ENCODE measurements around the gene HS3ST2. TPM values are rescaled to one million over a fixed set of nuclear protein-coding genes. Genes with fewer than 3 reads are reported as not detected.

Gene HS3ST2
- total RNA-seq, 2 donors from 2014 or later = 0.77 to 2.8 TPM

- no peak for DNase-seq (ENCODE audit: low spot score)
- H3K4me1 ChIP-seq (replicated peaks) = no peaks in the 10 kb centered on the region
- peaks cover 3% of the 10 kb centered on the region for H3K27me3 ChIP-seq (replicated peaks; ENCODE audit: insufficient read depth)
- WGBS = 77% methylated on average over 3 of the region's 3 CpGs
- intact Hi-C loops (cut with DNase I) = no loop called here
- no peak overlapping the region for H3K4me3 ChIP-seq
- H3K27ac ChIP-seq = no peak overlapping the region
- no peaks in the 10 kb centered on the region for H3K36me3 ChIP-seq
- no peaks in the 10 kb centered on the region for H3K9me3 ChIP-seq
- TF ChIP-seq POLR2AphosphoS5 (IDR thresholded peaks at IDR 0.05) (no peak), CTCF (IDR thresholded peaks at IDR 0.05) (no peak), POLR2A (IDR thresholded peaks at IDR 0.05) (no peak)
Observed at GRCh38 chr16:22923491-22923890, 109.5 kb downstream of the HS3ST2 start.

GRCh38 chr16:22924492-22924891, 110.5 kb downstream of the HS3ST2 start:
- Histone ChIP-seq H3K4me1 (replicated peaks) (no peaks in the 10 kb centered on the region), H3K27ac (no peak overlapping the region), H3K9me3 (no peaks in the 10 kb centered on the region), H3K27me3 (replicated peaks; ENCODE audit: insufficient read depth) (peaks cover 3% of the 10 kb centered on the region), H3K4me3 (no peak overlapping the region), H3K36me3 (no peaks in the 10 kb centered on the region)
- intact Hi-C loops (cut with DNase I) = no loop called here
- no peak for TF ChIP-seq CTCF (IDR thresholded peaks at IDR 0.05)
- TF ChIP-seq POLR2AphosphoS5 (IDR thresholded peaks at IDR 0.05) = no peak
- no peak for TF ChIP-seq POLR2A (IDR thresholded peaks at IDR 0.05)
- DNase-seq (ENCODE audit: low spot score) = no peak
- WGBS = 39% methylated on average over 5 of the region's 5 CpGs

- Histone ChIP-seq H3K27me3 (replicated peaks; ENCODE audit: insufficient read depth) (peaks cover 3% of the 10 kb centered on the region), H3K9me3 (no peaks in the 10 kb centered on the region), H3K27ac (no peak overlapping the region), H3K36me3 (no peaks in the 10 kb centered on the region), H3K4me1 (replicated peaks) (no peaks in the 10 kb centered on the region), H3K4me3 (no peak overlapping the region)
- WGBS = 63% methylated on average over 10 of the region's 10 CpGs
- no peak for TF ChIP-seq POLR2AphosphoS5 (IDR thresholded peaks at IDR 0.05)
- no peak for TF ChIP-seq POLR2A (IDR thresholded peaks at IDR 0.05)
- TF ChIP-seq CTCF (IDR thresholded peaks at IDR 0.05) = no peak
- no peak for DNase-seq (ENCODE audit: low spot score)
- intact Hi-C loops (cut with DNase I) = no loop called here
Observed at GRCh38 chr16:22926105-22926751, 112.3 kb downstream of the HS3ST2 start.

- no peaks in the 10 kb centered on the region for H3K4me1 ChIP-seq (replicated peaks)
- H3K36me3 ChIP-seq = no peaks in the 10 kb centered on the region
- WGBS = 12% methylated on average over 3 of the region's 3 CpGs
- DNase-seq (ENCODE audit: low spot score) = no peak
- no peak for TF ChIP-seq POLR2A (IDR thresholded peaks at IDR 0.05)
- TF ChIP-seq POLR2AphosphoS5 (IDR thresholded peaks at IDR 0.05) = no peak
- TF ChIP-seq CTCF (IDR thresholded peaks at IDR 0.05) = no peak
- no peak overlapping the region for H3K4me3 ChIP-seq
- no peak overlapping the region for H3K27ac ChIP-seq
- intact Hi-C loops (cut with DNase I) = no loop called here
- no peaks in the 10 kb centered on the region for H3K9me3 ChIP-seq
- H3K27me3 ChIP-seq (replicated peaks; ENCODE audit: insufficient read depth) = peaks cover 3% of the 10 kb centered on the region
Observed at GRCh38 chr16:22927306-22927705, 113.3 kb downstream of the HS3ST2 start.

- Histone ChIP-seq H3K9me3 (no peaks in the 10 kb centered on the region), H3K4me1 (replicated peaks) (no peaks in the 10 kb centered on the region), H3K27me3 (replicated peaks; ENCODE audit: insufficient read depth) (peaks cover 3% of the 10 kb centered on the region), H3K27ac (no peak overlapping the region), H3K4me3 (no peak overlapping the region), H3K36me3 (no peaks in the 10 kb centered on the region)
- 21% methylated on average over 5 of the region's 5 CpGs for WGBS
- DNase-seq (ENCODE audit: low spot score) = no peak
- intact Hi-C loops (cut with DNase I) = no loop called here
- TF ChIP-seq POLR2A (IDR thresholded peaks at IDR 0.05) = no peak
- no peak for TF ChIP-seq POLR2AphosphoS5 (IDR thresholded peaks at IDR 0.05)
- no peak for TF ChIP-seq CTCF (IDR thresholded peaks at IDR 0.05)
Observed at GRCh38 chr16:22928882-22929435, 115.0 kb downstream of the HS3ST2 start.
